ENCODE measurements around the gene CHST8.

Gene CHST8

GRCh38 chr19:33681081-33681680 is 59.4 kb downstream of the CHST8 start:
- H3K4me3 ChIP-seq (ENCODE audit: low read depth in 1 of 2, low read length in 2 of 2) = no peak overlapping the region
- no peak overlapping the region for H3K9ac ChIP-seq (ENCODE audit: low read depth, low read length)
- no peak overlapping the region for H3K27ac ChIP-seq (ENCODE audit: low read length)
- DNase-seq = no peak
- TF ChIP-seq CTCF (IDR thresholded peaks at IDR 0.05; ENCODE audit: borderline replicate concordance, extremely low read depth, low read length, poor library complexity, severe bottlenecking) = no peak
- TF ChIP-seq EZH2 (IDR thresholded peaks at IDR 0.05; ENCODE audit: borderline replicate concordance, low read depth, low read length, severe bottlenecking) = no peak
- no peaks in the 10 kb centered on the region for H3K9me3 ChIP-seq (ENCODE audit: insufficient read depth, low read length, severe bottlenecking)
- no peak overlapping the region for H2AFZ ChIP-seq (ENCODE audit: low read depth, low read length)
- no peak for ATAC-seq (ENCODE audit: insufficient read depth, low read depth)
- H3K27me3 ChIP-seq (ENCODE audit: insufficient read depth, low read length, poor library complexity) = no peaks in the 10 kb centered on the region
- H4K20me1 ChIP-seq (ENCODE audit: insufficient read depth, low read length) = peaks cover 6% of the 10 kb centered on the region; the same call in 1 of the 2 replicates
- no peaks in the 10 kb centered on the region for H3K79me2 ChIP-seq (ENCODE audit: insufficient read depth, low read length)
- no peaks in the 10 kb centered on the region for H3K4me1 ChIP-seq (ENCODE audit: insufficient read depth, low read length)
- no peaks in the 10 kb centered on the region for H3K36me3 ChIP-seq (ENCODE audit: insufficient read depth, low read length)
- H3K4me2 ChIP-seq (ENCODE audit: insufficient read depth, low read length) = no peak overlapping the region

DNA sequence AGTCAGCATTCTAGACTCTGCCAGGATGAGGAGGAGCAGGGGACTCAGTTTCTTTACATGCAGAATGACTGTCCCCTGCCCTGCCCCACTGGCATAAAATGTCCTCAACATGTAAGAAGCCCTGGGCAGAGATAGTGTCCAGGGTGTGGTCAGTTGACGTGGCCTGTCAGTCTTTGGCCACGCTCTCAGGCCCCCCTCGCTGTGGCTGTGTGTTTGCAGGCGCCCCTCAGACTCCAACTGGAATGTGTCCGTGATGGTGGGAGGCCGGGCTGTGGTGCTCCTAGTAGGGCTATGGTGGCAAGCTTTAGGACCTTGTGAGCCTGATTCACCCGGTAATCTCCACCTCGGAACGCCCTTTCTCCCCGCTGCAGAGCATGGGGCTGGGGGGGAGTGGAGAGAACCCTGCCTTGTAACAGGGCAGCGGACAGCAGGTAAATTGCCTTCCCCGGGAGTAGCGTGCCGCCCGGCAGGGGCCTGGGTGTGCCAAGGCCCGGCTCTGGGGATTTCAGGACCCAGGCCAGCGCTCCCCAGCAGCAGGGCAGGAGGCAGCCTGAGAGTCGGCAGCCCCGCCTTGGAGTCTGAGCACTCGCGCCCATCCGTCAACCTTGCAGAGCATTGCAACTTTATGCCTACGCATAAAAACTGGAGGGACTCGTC is 62.3 kb downstream of the CHST8 start:
- TF ChIP-seq EZH2 (IDR thresholded peaks at IDR 0.05; ENCODE audit: borderline replicate concordance, low read depth, low read length, severe bottlenecking) = no peak
- no peak for TF ChIP-seq CTCF (IDR thresholded peaks at IDR 0.05; ENCODE audit: borderline replicate concordance, extremely low read depth, low read length, poor library complexity, severe bottlenecking)
- Histone ChIP-seq H3K9ac (ENCODE audit: low read depth, low read length) (no peak overlapping the region), H3K79me2 (ENCODE audit: insufficient read depth, low read length) (no peaks in the 10 kb centered on the region), H3K4me2 (ENCODE audit: insufficient read depth, low read length) (no peak overlapping the region), H3K27ac (ENCODE audit: low read length) (no peak overlapping the region), H3K4me3 (ENCODE audit: low read depth in 1 of 2, low read length in 2 of 2) (no peak overlapping the region), H3K36me3 (ENCODE audit: insufficient read depth, low read length) (no peaks in the 10 kb centered on the region), H4K20me1 (ENCODE audit: insufficient read depth, low read length) (no peaks in the 10 kb centered on the region), H3K27me3 (ENCODE audit: insufficient read depth, low read length, poor library complexity) (no peaks in the 10 kb centered on the region), H3K9me3 (ENCODE audit: insufficient read depth, low read length, severe bottlenecking) (no peaks in the 10 kb centered on the region), H2AFZ (ENCODE audit: low read depth, low read length) (no peak overlapping the region), H3K4me1 (ENCODE audit: insufficient read depth, low read length) (no peaks in the 10 kb centered on the region)
- ATAC-seq (ENCODE audit: insufficient read depth, low read depth) (peak; percentile 70), DNase-seq (peak; percentile 41)

DNA sequence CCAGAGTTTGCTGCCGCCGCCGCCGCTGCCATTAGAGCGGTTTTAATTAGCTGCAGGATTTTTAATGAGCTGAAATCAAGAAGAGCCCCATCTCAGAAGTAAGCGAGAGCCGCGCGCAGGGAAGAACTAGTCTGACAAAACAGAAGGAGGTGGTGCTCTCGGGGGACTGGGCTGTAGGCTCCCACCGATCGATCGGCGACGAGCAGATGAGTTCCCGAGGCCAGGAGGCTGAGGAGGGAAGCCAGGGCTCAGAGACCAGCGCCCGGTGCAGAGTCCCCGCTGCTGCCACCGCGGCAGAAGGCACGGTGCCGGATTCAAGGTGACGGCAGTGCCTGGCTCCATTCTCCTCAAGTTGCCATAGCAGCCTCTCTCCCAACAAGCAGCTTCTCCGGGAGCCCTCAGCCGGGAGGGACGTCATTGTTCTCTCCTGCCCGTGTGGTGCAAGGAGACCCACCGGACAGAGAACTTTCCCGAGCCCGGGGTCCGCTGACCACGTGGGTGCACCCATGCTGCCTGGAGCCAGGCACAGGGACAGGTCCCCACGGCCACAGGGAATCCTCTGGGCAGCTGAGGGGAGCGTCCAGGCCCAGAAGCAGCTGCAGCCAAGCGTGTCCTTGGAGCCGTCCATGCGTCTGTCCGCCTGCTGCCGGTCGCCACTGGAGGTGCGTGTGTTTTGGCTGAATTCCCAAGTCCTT is 62.9 kb downstream of the CHST8 start:
- Histone ChIP-seq H2AFZ (ENCODE audit: low read depth, low read length) (no peak overlapping the region), H3K4me2 (ENCODE audit: insufficient read depth, low read length) (no peak overlapping the region)
- no peak for TF ChIP-seq EZH2 (IDR thresholded peaks at IDR 0.05; ENCODE audit: borderline replicate concordance, low read depth, low read length, severe bottlenecking)
- no peak for TF ChIP-seq CTCF (IDR thresholded peaks at IDR 0.05; ENCODE audit: borderline replicate concordance, extremely low read depth, low read length, poor library complexity, severe bottlenecking)

More for the DNA sequence above, 62.9 kb downstream of the CHST8 start:
- H3K27ac ChIP-seq (ENCODE audit: low read length) = no peak overlapping the region
- no peaks in the 10 kb centered on the region for H3K4me1 ChIP-seq (ENCODE audit: insufficient read depth, low read length)
- ATAC-seq (ENCODE audit: insufficient read depth, low read depth) (no peak), DNase-seq (no peak)
- H3K79me2 ChIP-seq (ENCODE audit: insufficient read depth, low read length) = no peaks in the 10 kb centered on the region
- H3K4me3 ChIP-seq (ENCODE audit: low read depth in 1 of 2, low read length in 2 of 2) = no peak overlapping the region
- H3K9ac ChIP-seq (ENCODE audit: low read depth, low read length) = no peak overlapping the region
- no peaks in the 10 kb centered on the region for H3K36me3 ChIP-seq (ENCODE audit: insufficient read depth, low read length)
- H3K27me3 ChIP-seq (ENCODE audit: insufficient read depth, low read length, poor library complexity) = no peaks in the 10 kb centered on the region
- no peaks in the 10 kb centered on the region for H3K9me3 ChIP-seq (ENCODE audit: insufficient read depth, low read length, severe bottlenecking)
- no peaks in the 10 kb centered on the region for H4K20me1 ChIP-seq (ENCODE audit: insufficient read depth, low read length)
